Cardiac fibroblast (primary cell): ENCODE data around the gene SLC28A1.
"Not testable (repeated sequence)": the region's sequence is repeated elsewhere in the genome, so short reads cannot be mapped to it uniquely, and the experiment has no call there.

Experiments used
- DNase-seq, 2 donors: peaks; one replicate each; pipeline versions ENCODE4 v3.0.0 to v3.0.0-alpha.2; 2010; ENCODE audit warnings: low read depth in 2 of 2
- H3K4me3 ChIP-seq, 2 donors: replicated peaks in 1 of 2; 1 replicate in 1 of 2; 2 replicates in 1 of 2; pipeline ENCODE4 v1.5.1; 2011; ENCODE audit warnings: low read depth in 2 of 2, low read length in 2 of 2, mild to moderate bottlenecking in 2 of 2, moderate library complexity in 1 of 2
- TF ChIP-seq, protein P1 (sequence below): IDR thresholded peaks from one replicate; pipeline ENCODE4 v1.5.1; 2011; ENCODE audit warnings: low read depth, mild to moderate bottlenecking, low read length, inconsistent platforms

The SLC28A1 gene

DNA sequence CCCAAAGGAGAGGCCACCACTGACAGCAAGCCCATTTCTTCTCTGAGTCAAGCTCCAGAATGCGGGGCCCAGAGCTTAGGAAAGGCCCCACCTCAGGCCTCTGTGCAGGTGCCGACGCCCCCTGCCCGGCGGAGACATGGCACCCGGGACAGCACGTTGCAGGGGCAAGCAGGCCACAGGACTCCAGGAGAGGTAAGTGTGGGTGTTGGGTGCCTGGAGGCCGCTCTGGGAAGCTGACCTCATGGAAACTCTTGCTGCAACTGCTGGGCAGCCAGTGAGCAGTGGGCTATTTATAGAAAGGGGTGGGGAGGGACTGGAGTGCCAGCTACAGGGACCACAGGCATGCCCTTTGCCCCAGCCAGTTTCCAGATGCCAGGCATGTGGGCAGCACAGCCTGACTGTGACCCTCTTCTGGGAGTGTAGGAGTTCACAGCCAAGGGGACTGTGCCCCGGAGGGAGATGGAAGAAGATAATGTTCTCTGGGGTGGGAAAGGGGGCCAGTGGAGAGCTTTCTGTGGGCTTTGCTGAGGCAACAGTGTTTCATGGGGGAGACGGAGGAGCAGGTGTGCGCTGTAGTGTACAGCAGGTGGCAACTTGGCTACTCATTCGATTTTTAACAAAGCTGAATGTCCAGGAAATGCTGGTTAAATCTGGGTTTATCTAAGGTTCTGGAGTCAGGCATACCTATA, 43.6 kb upstream of the SLC28A1 start:
- H3K4me3 ChIP-seq, result no peak overlapping the region
- TF ChIP-seq, protein P1, sequence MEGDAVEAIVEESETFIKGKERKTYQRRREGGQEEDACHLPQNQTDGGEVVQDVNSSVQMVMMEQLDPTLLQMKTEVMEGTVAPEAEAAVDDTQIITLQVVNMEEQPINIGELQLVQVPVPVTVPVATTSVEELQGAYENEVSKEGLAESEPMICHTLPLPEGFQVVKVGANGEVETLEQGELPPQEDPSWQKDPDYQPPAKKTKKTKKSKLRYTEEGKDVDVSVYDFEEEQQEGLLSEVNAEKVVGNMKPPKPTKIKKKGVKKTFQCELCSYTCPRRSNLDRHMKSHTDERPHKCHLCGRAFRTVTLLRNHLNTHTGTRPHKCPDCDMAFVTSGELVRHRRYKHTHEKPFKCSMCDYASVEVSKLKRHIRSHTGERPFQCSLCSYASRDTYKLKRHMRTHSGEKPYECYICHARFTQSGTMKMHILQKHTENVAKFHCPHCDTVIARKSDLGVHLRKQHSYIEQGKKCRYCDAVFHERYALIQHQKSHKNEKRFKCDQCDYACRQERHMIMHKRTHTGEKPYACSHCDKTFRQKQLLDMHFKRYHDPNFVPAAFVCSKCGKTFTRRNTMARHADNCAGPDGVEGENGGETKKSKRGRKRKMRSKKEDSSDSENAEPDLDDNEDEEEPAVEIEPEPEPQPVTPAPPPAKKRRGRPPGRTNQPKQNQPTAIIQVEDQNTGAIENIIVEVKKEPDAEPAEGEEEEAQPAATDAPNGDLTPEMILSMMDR, result no peak
- DNase-seq, result peak; percentile 68 to 86

DNA sequence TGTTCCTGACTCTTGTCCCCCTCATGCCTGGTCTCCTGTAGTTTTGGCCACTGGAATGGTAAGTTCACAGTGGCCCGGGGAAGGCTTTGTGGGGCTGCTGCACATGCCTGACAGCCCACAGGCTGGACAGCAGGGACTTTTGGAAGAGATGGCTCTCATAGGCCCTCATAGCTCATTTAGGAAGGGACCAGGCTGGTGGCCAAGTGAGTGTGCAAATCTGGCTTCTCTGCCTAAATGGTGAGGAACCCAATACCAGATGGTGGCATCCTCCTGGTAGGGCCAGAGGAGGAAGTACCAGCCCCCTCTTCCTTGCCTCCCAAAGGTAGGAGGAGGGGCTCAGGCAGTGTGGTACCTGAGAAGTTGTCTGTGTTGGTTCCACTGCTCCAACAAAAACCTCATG, 41.7 kb upstream of the SLC28A1 start:
- H3K4me3 ChIP-seq, result no peak overlapping the region
- DNase-seq, result no peak
- TF ChIP-seq, protein P1, result no peak

GRCh38 chr15:84844964-84845363, 39.5 kb upstream of the SLC28A1 start:
- TF ChIP-seq, protein P1, result no peak
- H3K4me3 ChIP-seq, result no peak overlapping the region
- DNase-seq, result no peak

DNA sequence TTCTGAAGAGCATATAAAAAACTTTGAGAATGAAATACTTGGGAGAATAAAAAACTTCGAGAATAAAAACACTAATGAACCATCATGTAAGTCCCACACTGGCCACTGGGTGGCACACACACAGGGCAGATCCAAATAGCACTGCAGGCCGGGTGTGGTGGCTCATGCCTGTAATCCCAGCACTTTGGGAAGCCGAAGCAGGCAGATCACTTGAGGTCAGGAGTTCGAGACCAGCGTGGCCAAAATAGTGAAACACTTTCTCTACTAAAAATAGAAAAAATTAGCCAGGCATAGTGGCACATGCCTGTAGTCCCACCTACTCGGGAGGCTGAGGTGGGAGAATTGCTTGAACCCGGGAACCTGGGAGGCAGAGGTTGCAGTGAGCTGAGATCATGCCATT, 38.8 kb upstream of the SLC28A1 start:
- TF ChIP-seq, protein P1, result peak; percentile 70
- H3K4me3 ChIP-seq, result not testable (repeated sequence)
- peak; percentile 77 to 88 for DNase-seq

DNA sequence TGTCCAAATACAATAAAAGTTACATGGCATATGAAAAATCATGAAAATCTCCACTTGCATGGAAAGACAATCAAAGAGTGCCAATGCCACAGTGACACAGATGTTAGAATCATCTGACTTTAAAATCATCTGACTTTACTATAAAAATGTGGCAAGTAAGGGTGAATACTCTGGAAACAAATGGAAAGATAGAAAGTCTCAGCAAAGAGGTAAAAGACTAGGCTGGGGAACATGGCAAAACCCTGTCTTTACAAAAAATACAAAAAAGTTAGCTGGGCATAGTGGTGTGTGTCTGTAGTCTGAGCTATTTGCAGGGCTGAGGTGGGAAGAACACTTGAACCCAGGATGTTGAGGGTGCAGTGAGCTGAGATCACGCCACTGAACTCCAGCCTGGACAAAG, 38.2 kb upstream of the SLC28A1 start:
- TF ChIP-seq, protein P1, result no peak
- no peak for DNase-seq
- H3K4me3 ChIP-seq, result no peak overlapping the region

DNA sequence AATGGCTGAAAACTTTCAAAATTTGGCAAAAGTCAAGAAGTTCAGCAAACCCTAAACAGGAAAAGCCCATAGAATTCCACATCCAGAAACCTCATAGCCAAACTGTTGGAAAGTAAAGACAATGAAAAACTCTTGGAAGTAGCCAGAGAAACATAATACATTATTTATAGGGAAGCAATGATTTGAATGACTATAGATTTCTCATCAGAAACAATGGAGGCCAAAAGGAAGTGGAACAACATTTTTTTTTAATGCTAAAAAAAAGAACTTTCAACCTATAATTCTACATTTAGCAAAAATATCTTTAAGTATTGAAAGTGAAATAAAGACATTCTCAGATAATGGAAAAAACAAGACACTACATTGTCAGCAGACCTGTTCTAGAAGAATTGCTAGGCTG, 37.1 kb upstream of the SLC28A1 start:
- TF ChIP-seq, protein P1, result no peak
- H3K4me3 ChIP-seq, result no peak overlapping the region
- DNase-seq, result no peak

DNA sequence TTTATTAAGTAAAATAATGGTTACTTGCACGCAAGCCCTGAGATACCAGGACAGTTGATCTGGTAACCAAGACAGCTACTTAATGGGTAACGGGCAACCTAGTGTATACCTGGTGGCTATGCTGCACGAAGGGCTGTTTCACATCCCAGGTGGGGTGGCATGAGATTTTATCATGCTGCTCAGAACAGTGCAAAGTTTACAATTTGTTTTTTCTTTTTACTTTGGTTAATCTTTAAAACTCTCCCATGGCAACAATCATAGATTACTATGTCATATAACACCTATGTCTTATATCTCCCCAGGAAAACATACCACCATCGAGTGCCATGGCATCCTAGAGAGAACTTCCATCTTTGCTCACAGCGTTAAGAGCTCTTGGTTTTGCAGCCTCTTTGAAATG, 32.2 kb upstream of the SLC28A1 start:
- H3K4me3 ChIP-seq, result no peak overlapping the region
- no peak for DNase-seq
- TF ChIP-seq, protein P1, result no peak
